ENCODE data around the gene UBE2D3.
"Not testable (repeated sequence)": the region's sequence is repeated elsewhere in the genome, so short reads cannot be mapped to it uniquely, and the experiment has no call there.

UBE2D3 gene
- 384 to 707 reads per million in 2 experiments for total RNA-seq

- DNase-seq (ENCODE audit: low read depth), result peak; percentile 93
Observed at GRCh38 chr4:102826890-102827673, at the start of gene UBE2D3. Gene UBE2D3, minus strand, starts transcription at chr4:102827551. Its CDS starts 1,043 bp downstream, at chr4:102826508.

- no peak for DNase-seq (ENCODE audit: low read depth)
Observed at GRCh38 chr4:102871772-102872171, 44.4 kb upstream of the UBE2D3 start.

- DNase-seq (ENCODE audit: low read depth), result no peak
Observed at GRCh38 chr4:102869569-102870197, 42.3 kb upstream of the UBE2D3 start.

- DNase-seq (ENCODE audit: low read depth), result peak; percentile 88
Observed at GRCh38 chr4:102868781-102869568, 41.6 kb upstream of the UBE2D3 start, which contains the start of gene CISD2. Gene CISD2, plus strand, starts transcription at chr4:102868992. Its CDS starts 93 bp downstream, at chr4:102869085.

- DNase-seq (ENCODE audit: low read depth), result no peak
Observed at GRCh38 chr4:102868153-102868780, 40.9 kb upstream of the UBE2D3 start.

GRCh38 chr4:102867278-102868152, 40.2 kb upstream of the UBE2D3 start:
- DNase-seq (ENCODE audit: low read depth), result no peak

GRCh38 chr4:102865327-102865726, 38.0 kb upstream of the UBE2D3 start:
- not testable (repeated sequence) for DNase-seq (ENCODE audit: low read depth)

- no peak for DNase-seq (ENCODE audit: low read depth)
Observed at GRCh38 chr4:102862747-102863146, 35.4 kb upstream of the UBE2D3 start.

- DNase-seq (ENCODE audit: low read depth), result no peak
Observed at GRCh38 chr4:102862016-102862415, 34.7 kb upstream of the UBE2D3 start.

- DNase-seq (ENCODE audit: low read depth), result no peak
Observed at GRCh38 chr4:102860611-102861324, 33.4 kb upstream of the UBE2D3 start.

GRCh38 chr4:102858828-102859464, 31.6 kb upstream of the UBE2D3 start:
- no peak for DNase-seq (ENCODE audit: low read depth)

- DNase-seq (ENCODE audit: low read depth), result no peak
Observed at GRCh38 chr4:102850370-102850769, 23.0 kb upstream of the UBE2D3 start.

GRCh38 chr4:102849579-102850104, 22.3 kb upstream of the UBE2D3 start:
- no peak for DNase-seq (ENCODE audit: low read depth)

- DNase-seq (ENCODE audit: low read depth), result no peak
Observed at GRCh38 chr4:102847687-102848086, 20.3 kb upstream of the UBE2D3 start.

GRCh38 chr4:102843938-102844337, 16.6 kb upstream of the UBE2D3 start:
- DNase-seq (ENCODE audit: low read depth), result no peak

GRCh38 chr4:102843273-102843672, 15.9 kb upstream of the UBE2D3 start:
- DNase-seq (ENCODE audit: low read depth), result no peak

GRCh38 chr4:102842367-102842766, 15.0 kb upstream of the UBE2D3 start:
- DNase-seq (ENCODE audit: low read depth), result no peak

GRCh38 chr4:102836596-102836995, 9.2 kb upstream of the UBE2D3 start:
- no peak for DNase-seq (ENCODE audit: low read depth)

- no peak for DNase-seq (ENCODE audit: low read depth)
Observed at GRCh38 chr4:102832667-102833066, 5.3 kb upstream of the UBE2D3 start.

GRCh38 chr4:102832105-102832504, 4.8 kb upstream of the UBE2D3 start:
- no peak for DNase-seq (ENCODE audit: low read depth)
